Endodermal cell (in vitro differentiated cells): ENCODE results near the gene ZNF236. TPM values are rescaled to one million over a fixed set of nuclear protein-coding genes. Genes with fewer than 3 reads are reported as not detected.

Source experiments
- DNase-seq: peaks from one replicate; pipeline ENCODE4 v3.0.0-alpha.2; 2017
- H3K27ac ChIP-seq: 2 replicates; pipeline ENCODE4 v1.5.1; 2013; ENCODE audit warnings: mild to moderate bottlenecking, low read depth, low read length, moderate library complexity
- H3K27me3 ChIP-seq: 2 replicates; pipeline ENCODE4 v1.6.1; 2013; ENCODE audit warnings: mild to moderate bottlenecking, low read length, moderate library complexity; ENCODE audit not compliant: insufficient read depth, control insufficient read depth, poor library complexity, severe bottlenecking
- H3K36me3 ChIP-seq: 2 replicates; pipeline ENCODE4 v1.7.0; 2013; ENCODE audit warnings: mild to moderate bottlenecking, low read length, moderate library complexity; ENCODE audit not compliant: control insufficient read depth, insufficient read depth
- H3K4me1 ChIP-seq: one replicate; pipeline ENCODE4 v1.7.0; 2013; ENCODE audit warnings: low read length; ENCODE audit not compliant: control insufficient read depth, insufficient read depth
- H3K4me3 ChIP-seq: 2 replicates; pipeline ENCODE4 v1.5.1; 2013; ENCODE audit warnings: mild to moderate bottlenecking, low read length, moderate library complexity
- H3K9ac ChIP-seq: 2 replicates; pipeline ENCODE4 v1.6.1; 2013; ENCODE audit warnings: mild to moderate bottlenecking, low read length, moderate library complexity; ENCODE audit not compliant: poor library complexity, severe bottlenecking; ENCODE audit errors: extremely low read depth
- H3K9me3 ChIP-seq: 2 replicates; pipeline ENCODE4 v1.6.1; 2013; ENCODE audit warnings: mild to moderate bottlenecking, low read length, moderate library complexity; ENCODE audit not compliant: control insufficient read depth
- H3K27ac Mint-ChIP-seq: 2 replicates; pipeline ENCODE4 v1.8.0; 2020; ENCODE audit warnings: mixed read lengths
- H3K27me3 Mint-ChIP-seq: 2 replicates; pipeline ENCODE4 v1.8.0; 2021; ENCODE audit warnings: mild to moderate bottlenecking, mixed read lengths; ENCODE audit not compliant: insufficient read depth
- H3K36me3 Mint-ChIP-seq: 2 replicates; pipeline ENCODE4 v1.8.0; 2020; ENCODE audit warnings: low read depth, mixed read lengths
- H3K4me1 Mint-ChIP-seq: 2 replicates; pipeline ENCODE4 v1.8.0; 2020; ENCODE audit warnings: mixed read lengths
- H3K4me3 Mint-ChIP-seq: 2 replicates; pipeline ENCODE4 v1.8.0; 2020; ENCODE audit warnings: mild to moderate bottlenecking, moderate library complexity, mixed read lengths
- H3K9me3 Mint-ChIP-seq: 2 replicates; pipeline ENCODE4 v1.8.0; 2020; ENCODE audit warnings: mild to moderate bottlenecking, mixed read lengths
- WGBS, 2 experiments: methylation state at CpG; one replicate each; pipeline versions ENCODE4 v1.1.5 to v1.1.7; 2013; ENCODE audit warnings: missing lambda C conversion rate in 2 of 2, mixed read lengths in 1 of 2; ENCODE audit not compliant: insufficient coverage in 1 of 2, insufficient read length in 1 of 2; 5-methylcytosine and 5-hydroxymethylcytosine counted together
- total RNA-seq, 2 donors: library from RNA; stranded (reverse); fragmentation: NEBNext Ultra II Directional in 1 of 2; extraction: Animal tissue kit (Norgen Biotek cat#: 25700) in 1 of 2; gene quantifications; 2 replicates in 1 of 2; 3 replicates in 1 of 2; pipeline ENCODE4 v1.2.1, GENCODE V29; 2021
- TF ChIP-seq, protein P1 (sequence below): fragments of 200-600 bp; sonication (generic); conservative IDR thresholded peaks from 2 replicates; pipeline ENCODE4 v1.5.0; 2021; ENCODE audit warnings: antibody characterized with exemption, mild to moderate bottlenecking

ZNF236 gene
- total RNA-seq, 2 donors from 2014 or later = 27.0 to 28.3 TPM

DNA sequence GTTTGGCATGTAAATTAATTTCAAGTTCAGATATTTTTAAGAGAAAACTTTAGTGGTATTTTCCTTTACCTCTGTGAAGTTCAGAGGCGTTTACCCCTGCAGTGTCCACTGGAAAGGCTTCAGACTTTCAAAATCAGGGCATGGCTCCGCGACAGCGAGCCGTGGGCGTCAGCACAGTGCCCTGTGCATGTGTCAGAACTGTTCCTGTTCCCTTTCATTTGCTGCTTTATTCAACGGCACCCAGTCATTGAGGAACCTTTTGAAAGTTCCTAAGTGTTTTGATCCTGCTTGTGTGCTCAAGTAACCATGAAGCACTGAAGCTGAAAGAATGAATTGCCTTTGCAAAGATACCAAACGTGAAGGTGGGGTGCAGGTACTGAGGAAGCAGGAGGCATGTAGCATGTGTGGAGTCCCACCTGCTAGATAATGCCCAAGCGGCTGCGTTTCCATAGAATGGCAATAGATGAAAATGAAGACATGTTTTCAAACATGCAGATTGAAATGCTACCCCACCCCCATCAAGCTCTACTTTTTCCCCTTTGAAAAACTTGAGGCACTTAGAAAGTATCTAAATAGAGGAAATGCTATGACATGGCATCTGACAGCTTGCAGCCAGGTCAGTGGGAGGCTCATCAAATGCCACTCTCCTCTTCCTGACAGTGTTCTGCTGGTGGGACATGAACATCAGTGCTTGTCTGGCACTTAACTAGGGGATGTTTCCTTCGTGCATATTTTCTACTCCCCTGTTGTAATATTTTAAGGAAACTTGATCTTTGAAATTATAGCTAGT, 148.6 kb downstream of the ZNF236 start:
- Mint-ChIP-seq H3K27ac (no peak overlapping the region), H3K9me3 (no peaks in the 10 kb centered on the region), H3K36me3 (peaks cover 11% of the 10 kb centered on the region), H3K27me3 (no peaks in the 10 kb centered on the region), H3K4me1 (no peaks in the 10 kb centered on the region), H3K4me3 (no peak overlapping the region)
- TF ChIP-seq, protein P1, sequence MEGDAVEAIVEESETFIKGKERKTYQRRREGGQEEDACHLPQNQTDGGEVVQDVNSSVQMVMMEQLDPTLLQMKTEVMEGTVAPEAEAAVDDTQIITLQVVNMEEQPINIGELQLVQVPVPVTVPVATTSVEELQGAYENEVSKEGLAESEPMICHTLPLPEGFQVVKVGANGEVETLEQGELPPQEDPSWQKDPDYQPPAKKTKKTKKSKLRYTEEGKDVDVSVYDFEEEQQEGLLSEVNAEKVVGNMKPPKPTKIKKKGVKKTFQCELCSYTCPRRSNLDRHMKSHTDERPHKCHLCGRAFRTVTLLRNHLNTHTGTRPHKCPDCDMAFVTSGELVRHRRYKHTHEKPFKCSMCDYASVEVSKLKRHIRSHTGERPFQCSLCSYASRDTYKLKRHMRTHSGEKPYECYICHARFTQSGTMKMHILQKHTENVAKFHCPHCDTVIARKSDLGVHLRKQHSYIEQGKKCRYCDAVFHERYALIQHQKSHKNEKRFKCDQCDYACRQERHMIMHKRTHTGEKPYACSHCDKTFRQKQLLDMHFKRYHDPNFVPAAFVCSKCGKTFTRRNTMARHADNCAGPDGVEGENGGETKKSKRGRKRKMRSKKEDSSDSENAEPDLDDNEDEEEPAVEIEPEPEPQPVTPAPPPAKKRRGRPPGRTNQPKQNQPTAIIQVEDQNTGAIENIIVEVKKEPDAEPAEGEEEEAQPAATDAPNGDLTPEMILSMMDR = no peak
- Histone ChIP-seq H3K27ac (no peak overlapping the region), H3K27me3 (no peaks in the 10 kb centered on the region), H3K36me3 (peaks cover 27% of the 10 kb centered on the region), H3K4me3 (no peak overlapping the region), H3K4me1 (no peaks in the 10 kb centered on the region), H3K9ac (no peak overlapping the region), H3K9me3 (peaks cover 14% of the 10 kb centered on the region)
- DNase-seq = no peak
- 86 to 91% methylated on average over 10 to 11 of the region's 11 CpGs for WGBS, 2 experiments

DNA sequence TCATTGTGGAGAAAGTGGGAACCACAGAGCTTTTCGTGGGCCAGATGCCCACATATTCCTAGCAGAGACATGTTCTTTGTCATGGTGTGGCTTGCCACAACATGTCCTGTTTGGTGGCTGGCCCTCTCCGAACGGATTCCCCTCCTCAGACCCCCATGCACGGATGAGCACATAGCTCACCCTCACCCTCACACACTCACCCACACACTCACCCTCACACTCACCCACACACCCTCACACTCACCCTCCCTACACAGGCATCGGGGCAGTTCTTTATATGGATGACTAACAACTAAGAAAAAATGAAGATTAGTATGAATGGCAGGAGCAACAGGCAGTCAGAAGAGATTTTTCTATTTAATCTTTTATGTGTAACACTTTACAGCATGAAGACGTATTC, 149.9 kb downstream of the ZNF236 start:
- Mint-ChIP-seq H3K4me1 (peaks cover 3% of the 10 kb centered on the region), H3K36me3 (peaks cover 14% of the 10 kb centered on the region), H3K27ac (no peak overlapping the region), H3K4me3 (no peak overlapping the region), H3K9me3 (no peaks in the 10 kb centered on the region), H3K27me3 (no peaks in the 10 kb centered on the region)
- 94% methylated on average over 4 of the region's 6 CpGs; no CpG with 5 or more reads in 1 of the 2 experiments for WGBS, 2 experiments
- DNase-seq = no peak
- Histone ChIP-seq H3K36me3 (peaks cover 24% of the 10 kb centered on the region), H3K4me1 (no peaks in the 10 kb centered on the region), H3K27ac (no peak overlapping the region), H3K9ac (no peak overlapping the region), H3K4me3 (no peak overlapping the region), H3K27me3 (no peaks in the 10 kb centered on the region), H3K9me3 (peaks cover 1% of the 10 kb centered on the region)
- TF ChIP-seq, protein P1 = no peak

DNA sequence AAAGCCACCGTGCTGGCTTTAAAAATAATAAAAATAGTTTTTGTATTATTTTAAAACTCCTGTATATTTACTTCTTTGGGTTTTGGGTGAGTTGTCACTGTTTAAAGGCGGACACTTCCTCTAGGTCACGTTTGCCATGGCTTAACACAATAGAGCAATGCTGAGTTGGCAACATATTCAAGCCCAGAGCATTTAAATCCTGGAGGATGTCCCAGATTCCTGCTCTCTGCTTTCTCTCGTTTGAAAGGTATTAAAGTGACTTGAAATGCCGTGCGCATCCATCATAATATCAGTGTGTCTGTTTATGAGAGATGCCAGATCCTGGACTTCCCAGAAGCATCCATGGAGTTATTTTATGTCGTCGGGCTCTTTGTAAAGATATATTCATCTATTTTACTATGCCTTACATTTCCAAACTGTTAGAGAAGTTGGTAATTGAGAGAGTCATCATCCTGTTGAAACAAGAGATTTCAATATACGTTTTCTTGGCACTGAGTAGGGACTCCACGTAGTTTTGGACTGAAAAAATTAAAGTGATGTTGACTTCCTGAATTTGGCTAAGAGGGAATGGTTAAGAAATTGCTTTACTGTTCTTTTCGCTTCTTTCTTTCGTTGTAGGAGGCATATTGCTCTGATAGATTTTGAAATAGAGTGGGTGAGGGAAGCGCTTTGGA, 150.6 kb downstream of the ZNF236 start:
- TF ChIP-seq, protein P1 = no peak
- H3K27me3 ChIP-seq = no peaks in the 10 kb centered on the region
- H3K4me3 Mint-ChIP-seq = no peak overlapping the region
- no peaks in the 10 kb centered on the region for H3K27me3 Mint-ChIP-seq
- DNase-seq = no peak
- H3K9me3 ChIP-seq = no peaks in the 10 kb centered on the region
- peaks cover 25% of the 10 kb centered on the region for H3K36me3 ChIP-seq
- no peak overlapping the region for H3K9ac ChIP-seq
- H3K27ac ChIP-seq = no peak overlapping the region
- H3K4me1 Mint-ChIP-seq = peaks cover 3% of the 10 kb centered on the region
- H3K9me3 Mint-ChIP-seq = no peaks in the 10 kb centered on the region
- no peak overlapping the region for H3K27ac Mint-ChIP-seq
- WGBS, 2 experiments = 90 to 98% methylated on average over 8 to 10 of the region's 13 CpGs
- no peak overlapping the region for H3K4me3 ChIP-seq
- H3K4me1 ChIP-seq = no peaks in the 10 kb centered on the region
- H3K36me3 Mint-ChIP-seq = peaks cover 14% of the 10 kb centered on the region
